UCSD-AML1 (cell line): Measurements from ENCODE around the gene ZAP70.

Source experiments
- DNase-seq: peaks from one replicate; lab custom pipeline; 2025; ENCODE audit not compliant: unreplicated experiment; lab: John Stamatoyannopoulos, UW

The ZAP70 gene

GRCh38 chr2:97732436-97733340, 19.3 kb downstream of the ZAP70 start:
- no peak for DNase-seq

- DNase-seq, result no peak
Measured at GRCh38 chr2:97733341-97734035, 20.1 kb downstream of the ZAP70 start.

GRCh38 chr2:97734061-97735051, 21.0 kb downstream of the ZAP70 start:
- no peak for DNase-seq

GRCh38 chr2:97735161-97735561, 21.8 kb downstream of the ZAP70 start:
- no peak for DNase-seq

- DNase-seq, result no peak
Measured at GRCh38 chr2:97736185-97736584, 22.8 kb downstream of the ZAP70 start.

GRCh38 chr2:97736608-97737330, 23.4 kb downstream of the ZAP70 start:
- no peak for DNase-seq

- DNase-seq, result no peak
Measured at GRCh38 chr2:97737421-97738178, 24.2 kb downstream of the ZAP70 start.

GRCh38 chr2:97738179-97739019, 25.0 kb downstream of the ZAP70 start:
- DNase-seq, result no peak

GRCh38 chr2:97739020-97739892, 25.9 kb downstream of the ZAP70 start:
- DNase-seq, result no peak

GRCh38 chr2:97739893-97740245, 26.5 kb downstream of the ZAP70 start:
- no peak for DNase-seq

GRCh38 chr2:97740590-97741182, 27.3 kb downstream of the ZAP70 start:
- peak; percentile 53 for DNase-seq

GRCh38 chr2:97741251-97741650, 27.9 kb downstream of the ZAP70 start:
- DNase-seq, result no peak

- DNase-seq, result no peak
Measured at GRCh38 chr2:97741686-97742085, 28.3 kb downstream of the ZAP70 start.

- no peak for DNase-seq
Measured at GRCh38 chr2:97742381-97742847, 29.0 kb downstream of the ZAP70 start.

GRCh38 chr2:97743913-97744312, 30.5 kb downstream of the ZAP70 start:
- DNase-seq, result no peak

- no peak for DNase-seq
Measured at GRCh38 chr2:97745474-97746174, 32.2 kb downstream of the ZAP70 start.

- DNase-seq, result no peak
Measured at GRCh38 chr2:97747285-97747684, 33.9 kb downstream of the ZAP70 start.
